Measurements from ENCODE around the gene GLTPD2.

The GLTPD2 gene

GRCh38 chr17:4785311-4786105, 3.3 kb upstream of the GLTPD2 start:
- peaks cover 0 to 2% of the 10 kb centered on the region in 2 donors for H3K36me3 Mint-ChIP-seq
- DNase-seq: no peak

GRCh38 chr17:4786106-4786511, 2.7 kb upstream of the GLTPD2 start, which contains the start of gene VMO1:
TSS of gene VMO1 (minus strand) at chr17:4786364. CDS start at chr17:4786352, 12 bp downstream.
- H3K27ac Mint-ChIP-seq: peak within 1 kb of the TSS; percentile 77
- DNase-seq (no peak), ATAC-seq (replicated peaks) (no peak)
- peaks cover 48 to 70% of the 10 kb centered on the region in 2 donors for H3K27me3 Mint-ChIP-seq
- H3K9me3 Mint-ChIP-seq: peaks cover 0 to 2% of the 10 kb centered on the region in 2 donors
- H3K4me1 Mint-ChIP-seq: peaks cover 21 to 44% of the 10 kb centered on the region in 2 donors
- peaks cover 0 to 2% of the 10 kb centered on the region in 2 donors for H3K36me3 Mint-ChIP-seq
- peak within 1 kb of the TSS; percentile 41 to 70 for H3K4me3 Mint-ChIP-seq

More at GRCh38 chr17:4785311-4786105, 3.3 kb upstream of the GLTPD2 start:
- Mint-ChIP-seq H3K9me3 (peaks cover 0 to 2% of the 10 kb centered on the region in 2 donors), H3K4me3 (peak overlapping the region; percentile 41 to 70), H3K27ac (peak overlapping the region; percentile 77), H3K27me3 (peaks cover 53 to 74% of the 10 kb centered on the region in 2 donors), H3K4me1 (peaks cover 18 to 38% of the 10 kb centered on the region in 2 donors)
- ATAC-seq (replicated peaks): no peak

- DNase-seq (no peak), ATAC-seq (replicated peaks) (no peak)
- H3K27me3 Mint-ChIP-seq: peaks cover 48 to 70% of the 10 kb centered on the region in 2 donors
- H3K9me3 Mint-ChIP-seq: peaks cover 0 to 2% of the 10 kb centered on the region in 2 donors
- H3K27ac Mint-ChIP-seq: no peak overlapping the region
- peaks cover 0 to 2% of the 10 kb centered on the region in 2 donors for H3K36me3 Mint-ChIP-seq
- H3K4me3 Mint-ChIP-seq: peak overlapping the region in 1 of 2 donors; percentile 44
- peaks cover 21 to 46% of the 10 kb centered on the region in 2 donors for H3K4me1 Mint-ChIP-seq
Observed at GRCh38 chr17:4786516-4786915, 2.2 kb upstream of the GLTPD2 start.

GRCh38 chr17:4788159-4788806, 481 bp upstream of the GLTPD2 start:
- DNase-seq (no peak), ATAC-seq (replicated peaks) (no peak)
- H3K4me3 Mint-ChIP-seq: peak overlapping the region; percentile 29 to 36
- peaks cover 17 to 46% of the 10 kb centered on the region in 2 donors for H3K4me1 Mint-ChIP-seq
- no peaks in the 10 kb centered on the region for H3K9me3 Mint-ChIP-seq
- peak overlapping the region; percentile 79 for H3K27ac Mint-ChIP-seq
- H3K36me3 Mint-ChIP-seq: no peaks in the 10 kb centered on the region
- peaks cover 41 to 66% of the 10 kb centered on the region in 2 donors for H3K27me3 Mint-ChIP-seq

GRCh38 chr17:4789701-4789950, 862 bp downstream of the GLTPD2 start:
- Mint-ChIP-seq H3K9me3 (no peaks in the 10 kb centered on the region), H3K4me3 (peak overlapping the region; percentile 88 to 96), H3K36me3 (no peaks in the 10 kb centered on the region), H3K27ac (peak overlapping the region; percentile 72), H3K27me3 (peaks cover 40 to 57% of the 10 kb centered on the region in 2 donors), H3K4me1 (peaks cover 17 to 46% of the 10 kb centered on the region in 2 donors)
- DNase-seq (no peak), ATAC-seq (replicated peaks) (no peak)

GRCh38 chr17:4789951-4790704, 1.4 kb downstream of the GLTPD2 start:
- Mint-ChIP-seq H3K9me3 (no peaks in the 10 kb centered on the region), H3K36me3 (no peaks in the 10 kb centered on the region), H3K27me3 (peaks cover 40 to 57% of the 10 kb centered on the region in 2 donors), H3K4me3 (peak overlapping the region; percentile 88 to 96), H3K27ac (peak overlapping the region; percentile 88), H3K4me1 (peaks cover 17 to 45% of the 10 kb centered on the region in 2 donors)
- ATAC-seq (replicated peaks) (peak; percentile 95 to 96), DNase-seq (peak; percentile 78)

- Mint-ChIP-seq H3K27me3 (peaks cover 35 to 51% of the 10 kb centered on the region in 2 donors), H3K4me1 (peaks cover 13 to 42% of the 10 kb centered on the region in 2 donors), H3K36me3 (no peaks in the 10 kb centered on the region), H3K9me3 (no peaks in the 10 kb centered on the region), H3K4me3 (peak overlapping the region; percentile 88 to 96), H3K27ac (peak overlapping the region; percentile 88)
- DNase-seq: no peak
- no peak for ATAC-seq (replicated peaks)
Observed at GRCh38 chr17:4790705-4791088, 1.9 kb downstream of the GLTPD2 start.

- DNase-seq (no peak), ATAC-seq (replicated peaks) (no peak)
- Mint-ChIP-seq H3K27ac (peak overlapping the region; percentile 100), H3K4me1 (peaks cover 9 to 36% of the 10 kb centered on the region in 2 donors), H3K27me3 (peaks cover 6 to 11% of the 10 kb centered on the region in 2 donors), H3K9me3 (no peaks in the 10 kb centered on the region), H3K4me3 (peak overlapping the region in 1 of 2 donors; percentile 96), H3K36me3 (peaks cover 15 to 18% of the 10 kb centered on the region in 2 donors)
Observed at GRCh38 chr17:4795168-4795567, 6.4 kb downstream of the GLTPD2 start.

- H3K27me3 Mint-ChIP-seq: peaks cover 6 to 11% of the 10 kb centered on the region in 2 donors
- H3K4me1 Mint-ChIP-seq: peaks cover 16 to 38% of the 10 kb centered on the region in 2 donors
- H3K4me3 Mint-ChIP-seq: peak overlapping the region; percentile 96 to 100
- no peaks in the 10 kb centered on the region for H3K9me3 Mint-ChIP-seq
- DNase-seq (no peak), ATAC-seq (replicated peaks) (peak in 1 of 2 donors; percentile 41)
- H3K27ac Mint-ChIP-seq: peak overlapping the region; percentile 100
- peaks cover 22 to 29% of the 10 kb centered on the region in 2 donors for H3K36me3 Mint-ChIP-seq
Observed at GRCh38 chr17:4796552-4796920, 7.8 kb downstream of the GLTPD2 start.

- ATAC-seq (replicated peaks) (peak; percentile 53 to 62), DNase-seq (no peak)
- H3K4me1 Mint-ChIP-seq: peaks cover 16 to 37% of the 10 kb centered on the region in 2 donors
- H3K27ac Mint-ChIP-seq: peak overlapping the region; percentile 68
- no peaks in the 10 kb centered on the region for H3K9me3 Mint-ChIP-seq
- H3K36me3 Mint-ChIP-seq: peaks cover 22 to 29% of the 10 kb centered on the region in 2 donors
- no peaks in the 10 kb centered on the region for H3K27me3 Mint-ChIP-seq
- H3K4me3 Mint-ChIP-seq: no peak overlapping the region
Observed at GRCh38 chr17:4800462-4801196, 11.9 kb downstream of the GLTPD2 start.

GRCh38 chr17:4802228-4802627, 13.5 kb downstream of the GLTPD2 start, which contains the start of gene C17orf114:
TSS of gene C17orf114 (minus strand) at chr17:4802328.
- no peak for ATAC-seq (replicated peaks)

GRCh38 chr17:4806456-4806776, 17.7 kb downstream of the GLTPD2 start:
- DNase-seq (no peak), ATAC-seq (replicated peaks) (no peak)
- Mint-ChIP-seq H3K36me3 (peaks cover 13 to 19% of the 10 kb centered on the region in 2 donors), H3K4me3 (peak overlapping the region; percentile 63 to 78), H3K27ac (peak overlapping the region; percentile 31), H3K27me3 (no peaks in the 10 kb centered on the region), H3K9me3 (no peaks in the 10 kb centered on the region), H3K4me1 (peaks cover 12 to 29% of the 10 kb centered on the region in 2 donors)

More at GRCh38 chr17:4802228-4802627, 13.5 kb downstream of the GLTPD2 start, which contains the start of gene C17orf114:
- no peak for DNase-seq
- Mint-ChIP-seq H3K27ac (peak within 1 kb of the TSS; percentile 68), H3K9me3 (no peaks in the 10 kb centered on the region), H3K4me3 (no peak within 1 kb of the TSS), H3K36me3 (peaks cover 18 to 20% of the 10 kb centered on the region in 2 donors), H3K4me1 (peaks cover 13 to 22% of the 10 kb centered on the region in 2 donors), H3K27me3 (no peaks in the 10 kb centered on the region)

- Mint-ChIP-seq H3K36me3 (peaks cover 13 to 21% of the 10 kb centered on the region in 2 donors), H3K4me3 (peak within 1 kb of the TSS; percentile 81 to 83), H3K4me1 (peaks cover 12 to 28% of the 10 kb centered on the region in 2 donors), H3K9me3 (no peaks in the 10 kb centered on the region), H3K27me3 (no peaks in the 10 kb centered on the region), H3K27ac (peak within 1 kb of the TSS; percentile 86)
- DNase-seq (peak; percentile 80), ATAC-seq (replicated peaks) (peak; percentile 97 to 98)
Observed at GRCh38 chr17:4806777-4807604, 18.2 kb downstream of the GLTPD2 start, which contains the start of gene PLD2. TSS of gene PLD2 (plus strand) at chr17:4807152. CDS start at chr17:4807773, 621 bp downstream.

Measured in stimulated activated naive B cell treated with anti-CD40 and anti-IgM and Interleukin-4, amounts not matched to agents 10 μg/mL and 1 μg/mL and 100 μg/mL, for 72 hours (primary cell).